GM18868 (cell line): ENCODE data around the gene TBC1D2B.
"Not testable (repeated sequence)": the region's sequence is repeated elsewhere in the genome, so short reads cannot be mapped to it uniquely, and the experiment has no call there.

ENCODE experiments used
- ATAC-seq: cut with Tn5 transposase; IDR thresholded peaks from one replicate; pipeline ENCODE4 v1.9.1; 2021; ENCODE audit warnings: mild to moderate bottlenecking, moderate library complexity; ENCODE audit not compliant: unreplicated experiment

The TBC1D2B gene

DNA sequence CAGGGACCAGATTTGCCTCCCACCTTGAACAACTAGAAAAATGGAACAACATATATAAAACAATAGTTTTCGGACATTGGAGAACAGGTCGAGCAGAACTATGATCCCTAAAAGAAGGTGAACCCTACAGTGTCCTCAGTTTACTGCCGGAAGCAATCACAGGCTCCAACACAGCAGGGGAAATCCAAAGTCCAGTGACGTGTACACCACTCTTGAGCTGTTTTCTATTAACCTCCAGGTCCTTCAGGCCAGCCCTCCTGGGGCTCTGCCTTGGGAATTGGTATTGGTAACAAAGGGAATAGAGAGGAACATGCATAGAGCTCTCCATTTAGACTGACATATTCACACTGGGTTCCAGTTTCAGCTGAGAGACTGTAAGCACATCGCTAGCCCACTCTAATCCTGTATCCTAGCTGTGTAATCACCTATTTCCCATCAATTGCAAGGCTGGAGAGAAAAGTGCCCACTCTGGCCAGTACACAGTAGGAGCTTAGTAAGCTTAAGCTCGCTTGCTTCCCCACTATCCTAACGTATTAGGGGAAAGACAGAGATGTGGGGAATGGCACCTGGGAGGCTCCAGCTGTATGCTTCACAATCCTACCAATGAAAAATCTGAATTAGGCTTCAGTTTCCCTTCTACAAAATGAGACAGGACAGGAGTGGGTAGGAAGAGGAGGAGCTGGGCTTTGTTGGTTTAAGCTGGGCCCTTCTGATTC, 118.6 kb downstream of the TBC1D2B start:
- not testable (repeated sequence) for ATAC-seq

DNA sequence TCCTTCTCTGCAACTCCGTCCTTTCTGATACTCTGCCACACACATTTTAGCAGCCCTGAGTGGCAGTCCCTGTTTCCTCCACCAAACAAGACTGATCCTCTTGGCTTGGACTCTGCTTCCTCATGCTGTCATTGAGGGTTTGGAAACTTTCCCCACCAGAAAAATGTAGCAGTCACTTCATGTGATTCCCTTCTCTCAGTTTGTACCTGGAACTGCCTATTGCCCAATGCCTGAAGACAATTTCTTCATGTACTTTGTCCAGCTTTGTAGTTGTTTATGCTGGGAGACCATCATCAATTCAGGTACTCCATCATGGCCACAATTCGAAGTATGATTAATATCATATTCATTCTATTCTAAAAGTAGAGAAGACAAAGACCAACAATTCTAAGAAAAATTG, 119.5 kb downstream of the TBC1D2B start:
- not testable (repeated sequence) for ATAC-seq

DNA sequence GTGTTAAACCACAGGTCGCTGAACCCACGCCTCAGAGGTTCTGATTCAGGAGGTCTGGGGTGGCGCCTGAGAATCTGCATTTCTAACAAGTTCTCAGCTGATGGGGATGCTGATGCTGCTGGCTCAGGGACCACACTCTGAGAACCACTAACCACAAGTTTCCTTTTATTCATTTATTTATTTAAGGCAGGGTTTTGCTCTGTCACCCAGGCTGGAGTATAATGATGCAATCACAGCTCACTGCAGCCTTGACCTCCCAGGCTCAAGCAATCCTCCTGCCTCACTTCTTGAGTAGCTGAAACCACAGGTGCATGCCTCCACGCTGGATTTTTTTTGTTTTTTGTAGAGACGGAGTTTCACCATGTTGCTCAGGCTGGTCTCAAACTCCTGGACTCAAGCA, 123.6 kb downstream of the TBC1D2B start:
- not testable (repeated sequence) for ATAC-seq

DNA sequence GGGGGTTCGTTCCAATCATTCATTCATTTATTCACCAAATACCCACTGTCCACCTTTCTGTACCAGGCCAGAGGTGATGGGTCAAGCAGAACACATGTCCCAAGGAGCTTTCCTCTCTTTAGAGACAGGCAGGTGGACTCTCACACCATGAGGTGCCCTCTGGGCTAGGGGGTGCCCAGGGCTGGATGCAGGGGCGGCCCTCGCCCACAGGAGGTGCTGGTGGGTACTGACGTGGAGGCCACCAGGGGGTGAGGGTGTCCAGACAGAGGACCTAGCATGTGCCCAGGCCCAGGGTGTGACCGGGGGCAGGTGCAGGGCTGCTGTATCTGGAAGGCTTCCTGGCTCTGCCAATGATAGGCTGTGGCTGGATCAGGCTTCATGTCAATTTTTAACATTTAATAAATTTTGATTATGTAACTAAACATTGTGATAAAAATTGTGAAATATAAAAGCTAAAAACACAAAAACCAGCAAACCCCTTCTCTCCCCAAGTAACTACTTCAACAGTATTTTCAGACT, 124.5 kb downstream of the TBC1D2B start:
- not testable (repeated sequence) for ATAC-seq

DNA sequence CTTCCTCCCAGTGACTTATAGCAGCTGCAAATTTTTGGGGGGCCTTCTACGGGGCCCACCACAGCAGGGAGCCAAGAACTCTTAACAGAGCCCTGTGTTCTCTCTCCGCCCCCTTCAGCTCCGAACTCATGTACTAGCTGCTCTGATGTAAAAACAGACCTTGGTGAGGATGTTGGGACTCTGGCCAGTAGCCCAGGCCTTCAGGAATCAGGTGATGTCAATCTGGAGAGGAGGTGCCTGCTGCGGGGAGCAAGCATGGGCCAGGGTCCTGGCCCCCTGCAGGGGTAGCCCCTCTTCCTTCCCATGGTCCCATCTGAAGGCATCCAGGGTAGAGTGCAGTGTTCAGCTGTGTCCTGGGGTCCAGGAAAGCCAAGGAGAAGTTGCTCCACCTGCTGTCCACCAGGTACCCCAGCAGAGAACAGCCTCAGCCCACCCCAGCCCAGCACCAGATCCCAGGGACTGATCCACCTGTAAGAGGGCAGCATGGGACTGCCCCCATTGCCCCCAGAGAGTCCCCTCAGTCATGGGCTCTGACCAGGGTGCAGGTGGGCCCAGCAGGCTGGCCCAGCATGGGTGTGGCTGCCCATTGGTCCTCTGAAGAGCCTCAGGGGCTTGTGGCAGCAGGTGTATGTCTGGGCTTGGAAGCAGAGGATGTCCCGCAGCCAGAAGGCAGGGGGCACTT, 126.3 kb downstream of the TBC1D2B start:
- ATAC-seq, result not testable (repeated sequence)

DNA sequence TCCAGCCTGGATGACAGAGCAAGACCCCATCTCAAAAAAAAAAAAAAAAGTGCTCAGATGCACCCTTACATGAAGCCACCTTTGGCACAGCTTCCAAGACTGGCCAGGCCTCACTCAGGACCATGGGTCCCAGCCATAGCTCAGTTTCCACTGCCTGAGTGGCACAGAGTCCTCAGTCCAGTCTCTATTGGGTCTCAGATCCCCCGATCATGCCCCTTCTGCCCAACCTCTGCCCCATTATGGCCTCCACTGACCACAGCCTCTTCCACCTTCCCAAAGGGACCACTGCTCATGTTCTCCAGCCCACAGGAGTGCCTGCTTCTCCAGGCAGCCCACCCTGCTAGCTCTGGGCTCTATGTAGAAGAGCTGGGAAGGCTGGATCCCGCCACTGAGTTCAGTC, 127.0 kb downstream of the TBC1D2B start:
- ATAC-seq, result not testable (repeated sequence)

DNA sequence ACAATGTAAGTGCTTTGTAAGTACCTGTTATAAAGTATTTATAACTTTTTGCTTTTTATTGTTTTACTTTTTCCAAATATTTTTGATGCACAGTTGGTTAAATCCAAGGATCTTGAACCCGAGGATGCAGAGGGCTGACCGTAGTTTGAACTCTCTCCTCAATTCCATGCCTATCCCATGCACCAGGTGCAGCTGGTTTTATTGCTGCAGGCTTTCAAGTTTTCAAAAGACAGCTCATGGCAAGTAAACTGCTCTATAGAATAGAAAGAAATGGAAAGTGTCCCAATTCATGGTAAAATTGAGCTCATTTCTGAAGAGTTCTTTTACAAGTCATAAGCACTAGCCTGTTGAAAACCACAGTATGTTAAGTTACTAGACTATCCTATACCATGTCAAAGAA, 131.9 kb downstream of the TBC1D2B start:
- no peak for ATAC-seq
